ENCODE measurements around the gene KDM4B. TPM values are rescaled to one million over a fixed set of nuclear protein-coding genes. Genes with fewer than 3 reads are reported as not detected.

KDM4B gene
- total RNA-seq, 1 experiment from 2014 or later, result 43.7 TPM

GRCh38 chr19:5131506-5132205, 162.7 kb downstream of the KDM4B start:
- Histone ChIP-seq H4K20me1 (ENCODE audit: control insufficient read depth, insufficient read depth, insufficient read length) (no peaks in the 10 kb centered on the region), H4K8ac (replicated peaks; ENCODE audit: insufficient read length, low read depth, low read length) (no peak overlapping the region), H2BK120ac (ENCODE audit: low read depth, low read length, poor library complexity, severe bottlenecking) (peak overlapping the region; percentile 41), H3K56ac (ENCODE audit: insufficient read length, low read depth, low read length) (no peak overlapping the region), H3K4me2 (ENCODE audit: insufficient read depth, insufficient read length, low read length) (no peak overlapping the region), H3T11ph (ENCODE audit: low read length) (no peak overlapping the region), H2BK12ac (ENCODE audit: insufficient read length, low read depth, low read length) (no peak overlapping the region), H3K18ac (ENCODE audit: insufficient read length, low read depth, low read length) (peak overlapping the region; percentile 16), H4K5ac (ENCODE audit: insufficient read length, low read depth, low read length) (no peak overlapping the region), H2AFZ (ENCODE audit: low read length) (no peak overlapping the region), H3K14ac (ENCODE audit: insufficient read depth, low read length) (peak overlapping the region; percentile 43), H3K23me2 (ENCODE audit: insufficient read length, low read depth, low read length, poor library complexity, severe bottlenecking) (no peaks in the 10 kb centered on the region), H2BK15ac (ENCODE audit: low read depth, low read length) (no peak overlapping the region), H3K9ac (ENCODE audit: extremely low read depth, insufficient read length, low read length) (no peak overlapping the region), H3K27ac (ENCODE audit: insufficient read length, low read depth, low read length) (no peak overlapping the region), H2AK5ac (ENCODE audit: insufficient read length, low read length) (no peak overlapping the region), H3K4me1 (ENCODE audit: insufficient read depth, low read length) (peaks cover 2% of the 10 kb centered on the region; the same call in 1 of the 2 replicates), H2BK5ac (ENCODE audit: insufficient read length, low read length) (no peak overlapping the region), H3K79me2 (ENCODE audit: insufficient read depth, low read length) (no peaks in the 10 kb centered on the region), H3K27me3 (ENCODE audit: insufficient read depth, low read length) (no peaks in the 10 kb centered on the region), H3K9me3 (ENCODE audit: control insufficient read depth, low read depth, low read length) (no peaks in the 10 kb centered on the region), H2BK20ac (ENCODE audit: low read depth, low read length, poor library complexity, severe bottlenecking) (no peak overlapping the region), H3K23ac (ENCODE audit: insufficient read length, low read depth, low read length) (no peak overlapping the region), H3K79me1 (ENCODE audit: insufficient read depth, low read depth, low read length, poor library complexity, severe bottlenecking) (no peaks in the 10 kb centered on the region), H3K4ac (ENCODE audit: low read depth, low read length) (no peak overlapping the region), H4K91ac (ENCODE audit: insufficient read length, low read depth, low read length) (no peak overlapping the region)
- Mint-ChIP-seq H3K27ac (peak overlapping the region; percentile 44 to 94 (median 93); a peak in 3 of 7 replicates), H3K4me1 (peaks cover 28 to 57% of the 10 kb centered on the region in 2 experiments), H3K9me3 (no peaks in the 10 kb centered on the region), H3K27me3 (ENCODE audit: low read depth) (no peaks in the 10 kb centered on the region; the same call in 1 of the 2 replicates), H3K4me3 (no peak overlapping the region; a peak in 1 of 5 replicates), H3K36me3 (ENCODE audit: insufficient read depth in 1 of 3, low read depth in 3 of 3) (peaks cover 0 to 25% (median 18%) of the 10 kb centered on the region in 3 experiments; a peak in 5 of 7 replicates)
- no peak for DNase-seq
- WGBS (ENCODE audit: extremely low coverage, insufficient read length, low lambda C conversion rate), result no CpG with 5 or more reads among the region's 25 CpGs
- TF ChIP-seq, protein P1, sequence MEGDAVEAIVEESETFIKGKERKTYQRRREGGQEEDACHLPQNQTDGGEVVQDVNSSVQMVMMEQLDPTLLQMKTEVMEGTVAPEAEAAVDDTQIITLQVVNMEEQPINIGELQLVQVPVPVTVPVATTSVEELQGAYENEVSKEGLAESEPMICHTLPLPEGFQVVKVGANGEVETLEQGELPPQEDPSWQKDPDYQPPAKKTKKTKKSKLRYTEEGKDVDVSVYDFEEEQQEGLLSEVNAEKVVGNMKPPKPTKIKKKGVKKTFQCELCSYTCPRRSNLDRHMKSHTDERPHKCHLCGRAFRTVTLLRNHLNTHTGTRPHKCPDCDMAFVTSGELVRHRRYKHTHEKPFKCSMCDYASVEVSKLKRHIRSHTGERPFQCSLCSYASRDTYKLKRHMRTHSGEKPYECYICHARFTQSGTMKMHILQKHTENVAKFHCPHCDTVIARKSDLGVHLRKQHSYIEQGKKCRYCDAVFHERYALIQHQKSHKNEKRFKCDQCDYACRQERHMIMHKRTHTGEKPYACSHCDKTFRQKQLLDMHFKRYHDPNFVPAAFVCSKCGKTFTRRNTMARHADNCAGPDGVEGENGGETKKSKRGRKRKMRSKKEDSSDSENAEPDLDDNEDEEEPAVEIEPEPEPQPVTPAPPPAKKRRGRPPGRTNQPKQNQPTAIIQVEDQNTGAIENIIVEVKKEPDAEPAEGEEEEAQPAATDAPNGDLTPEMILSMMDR (conservative IDR thresholded peaks at IDR 0.05), result no peak
